ENCODE data around the gene CAMKK1. TPM values are rescaled to one million over a fixed set of nuclear protein-coding genes. Genes with fewer than 3 reads are reported as not detected.

The CAMKK1 gene
- total RNA-seq, 4 donors from 2014 or later, result 2.9 to 8.8 (median 4.4) TPM

- Histone ChIP-seq H3K36me3 (no peaks in the 10 kb centered on the region), H3K9me3 (no peaks in the 10 kb centered on the region), H3K27ac (replicated peaks in 1 of 4) (peak overlapping the region; percentile 88 to 91 (median 90)), H3K27me3 (no peaks in the 10 kb centered on the region), H3K4me1 (peaks cover 85 to 93% (median 88%) of the 10 kb centered on the region in 4 donors), H3K4me3 (peak overlapping the region; percentile 60 to 88 (median 74))
- under 1% methylated on average over 26 of the region's 96 CpGs for WGBS
- DNase-seq (ENCODE audit: extremely low spot score), result peak; percentile 94
- intact Hi-C loops (cut with DNase I), result no loop called here
- TF ChIP-seq POLR2AphosphoS5 (IDR thresholded peaks at IDR 0.05) (peak; percentile 38 to 74), EP300 (IDR thresholded peaks at IDR 0.05) (no peak)
Observed at GRCh38 chr17:3892095-3892998, 506 bp downstream of the CAMKK1 start.

- Histone ChIP-seq H3K27ac (replicated peaks in 1 of 4) (peak overlapping the region; percentile 88 to 91 (median 90)), H3K27me3 (no peaks in the 10 kb centered on the region), H3K4me3 (peak overlapping the region; percentile 60 to 88 (median 74)), H3K9me3 (no peaks in the 10 kb centered on the region), H3K36me3 (no peaks in the 10 kb centered on the region), H3K4me1 (peaks cover 91 to 97% (median 94%) of the 10 kb centered on the region in 4 donors)
- intact Hi-C loops (cut with DNase I), result no loop called here
- DNase-seq (ENCODE audit: extremely low spot score), result no peak
- 44% methylated on average over 8 of the region's 12 CpGs for WGBS
- TF ChIP-seq CTCF (IDR thresholded peaks at IDR 0.05), result no peak
- no peak for TF ChIP-seq EP300 (IDR thresholded peaks at IDR 0.05)
- TF ChIP-seq POLR2A (IDR thresholded peaks at IDR 0.05; ENCODE audit: low read depth), result no peak
- TF ChIP-seq POLR2AphosphoS5 (IDR thresholded peaks at IDR 0.05), result no peak
Observed at GRCh38 chr17:3891626-3892094, 1.2 kb downstream of the CAMKK1 start.

- H3K4me1 ChIP-seq, result peaks cover 90 to 97% (median 95%) of the 10 kb centered on the region in 4 donors
Observed at GRCh38 chr17:3890878-3891219, 2.0 kb downstream of the CAMKK1 start.

GRCh38 chr17:3890082-3890877 lies 2.6 kb downstream of the CAMKK1 start:
- peaks cover 0 to 2% (median under 1%) of the 10 kb centered on the region in 4 donors for H3K36me3 ChIP-seq
- peak overlapping the region; percentile 88 to 91 (median 90) for H3K27ac ChIP-seq (replicated peaks in 1 of 4)
- H3K4me3 ChIP-seq, result no peak overlapping the region
- peak; percentile 56 to 64 for TF ChIP-seq POLR2AphosphoS5 (IDR thresholded peaks at IDR 0.05)
- TF ChIP-seq EP300 (IDR thresholded peaks at IDR 0.05), result no peak
- H3K9me3 ChIP-seq, result no peaks in the 10 kb centered on the region
- intact Hi-C loops (cut with DNase I), result no loop called here
- no peak for DNase-seq (ENCODE audit: extremely low spot score)
- WGBS, result 57% methylated on average over 15 of the region's 22 CpGs
- no peaks in the 10 kb centered on the region for H3K27me3 ChIP-seq
- H3K4me1 ChIP-seq, result peaks cover 84 to 97% (median 95%) of the 10 kb centered on the region in 4 donors

More at GRCh38 chr17:3890878-3891219, 2.0 kb downstream of the CAMKK1 start:
- no peaks in the 10 kb centered on the region for H3K27me3 ChIP-seq
- no peak overlapping the region for H3K4me3 ChIP-seq
- intact Hi-C loops (cut with DNase I), result no loop called here
- H3K27ac ChIP-seq (replicated peaks in 1 of 4), result peak overlapping the region; percentile 88 to 91 (median 90)
- 55% methylated on average over 4 of the region's 4 CpGs for WGBS
- no peak for DNase-seq (ENCODE audit: extremely low spot score)
- TF ChIP-seq CTCF (IDR thresholded peaks at IDR 0.05), result no peak
- TF ChIP-seq POLR2AphosphoS5 (IDR thresholded peaks at IDR 0.05), result no peak
- TF ChIP-seq EP300 (IDR thresholded peaks at IDR 0.05), result no peak
- TF ChIP-seq POLR2A (IDR thresholded peaks at IDR 0.05; ENCODE audit: low read depth), result no peak
- H3K36me3 ChIP-seq, result no peaks in the 10 kb centered on the region
- H3K9me3 ChIP-seq, result no peaks in the 10 kb centered on the region

GRCh38 chr17:3889325-3890012 lies 3.4 kb downstream of the CAMKK1 start:
- intact Hi-C loops (cut with DNase I), result no loop called here
- Histone ChIP-seq H3K27ac (replicated peaks in 1 of 4) (peak overlapping the region; percentile 88 to 91 (median 90)), H3K36me3 (peaks cover 0 to 10% (median 9%) of the 10 kb centered on the region in 4 donors), H3K4me3 (no peak overlapping the region), H3K4me1 (peaks cover 76 to 91% (median 90%) of the 10 kb centered on the region in 4 donors), H3K27me3 (no peaks in the 10 kb centered on the region), H3K9me3 (no peaks in the 10 kb centered on the region)
- DNase-seq (ENCODE audit: extremely low spot score), result no peak
- WGBS, result 93% methylated on average over 8 of the region's 17 CpGs
- TF ChIP-seq POLR2AphosphoS5 (IDR thresholded peaks at IDR 0.05), result no peak
